ENCODE measurements around the gene CLTCL1. TPM values are rescaled to one million over a fixed set of nuclear protein-coding genes. Genes with fewer than 3 reads are reported as not detected.

The CLTCL1 gene
- total RNA-seq, 1 donor from 2014 or later: 13.5 TPM

DNA sequence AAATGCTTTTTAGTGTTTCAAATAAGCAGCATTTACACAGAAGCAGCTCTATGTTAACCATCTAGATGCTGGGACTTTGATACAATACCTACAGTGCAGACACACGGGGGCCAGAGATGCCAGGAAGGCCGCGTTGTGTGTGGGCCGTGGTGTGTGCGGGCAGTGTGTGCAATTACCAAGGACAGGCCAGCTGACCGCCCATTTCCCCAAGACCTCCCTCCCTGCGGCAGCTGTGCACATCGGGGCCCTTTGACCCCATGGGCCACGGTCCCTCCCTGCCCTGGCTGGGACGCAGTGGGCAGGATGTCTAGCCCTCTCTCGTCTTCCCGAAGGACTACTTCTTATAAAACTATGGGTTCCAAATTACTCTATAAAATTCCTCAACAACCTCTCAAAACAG is 38.4 kb downstream of the CLTCL1 start:
- peaks cover 25% of the 10 kb centered on the region for H3K36me3 Mint-ChIP-seq (ENCODE audit: low read depth, unreplicated experiment)
- no peak overlapping the region for H3K27ac Mint-ChIP-seq (ENCODE audit: unreplicated experiment)
- H3K4me1 Mint-ChIP-seq (ENCODE audit: unreplicated experiment): no peaks in the 10 kb centered on the region
- H3K4me3 Mint-ChIP-seq (ENCODE audit: unreplicated experiment): no peak overlapping the region
- no peaks in the 10 kb centered on the region for H3K9me3 Mint-ChIP-seq (ENCODE audit: unreplicated experiment)
- TF ChIP-seq, protein P1, sequence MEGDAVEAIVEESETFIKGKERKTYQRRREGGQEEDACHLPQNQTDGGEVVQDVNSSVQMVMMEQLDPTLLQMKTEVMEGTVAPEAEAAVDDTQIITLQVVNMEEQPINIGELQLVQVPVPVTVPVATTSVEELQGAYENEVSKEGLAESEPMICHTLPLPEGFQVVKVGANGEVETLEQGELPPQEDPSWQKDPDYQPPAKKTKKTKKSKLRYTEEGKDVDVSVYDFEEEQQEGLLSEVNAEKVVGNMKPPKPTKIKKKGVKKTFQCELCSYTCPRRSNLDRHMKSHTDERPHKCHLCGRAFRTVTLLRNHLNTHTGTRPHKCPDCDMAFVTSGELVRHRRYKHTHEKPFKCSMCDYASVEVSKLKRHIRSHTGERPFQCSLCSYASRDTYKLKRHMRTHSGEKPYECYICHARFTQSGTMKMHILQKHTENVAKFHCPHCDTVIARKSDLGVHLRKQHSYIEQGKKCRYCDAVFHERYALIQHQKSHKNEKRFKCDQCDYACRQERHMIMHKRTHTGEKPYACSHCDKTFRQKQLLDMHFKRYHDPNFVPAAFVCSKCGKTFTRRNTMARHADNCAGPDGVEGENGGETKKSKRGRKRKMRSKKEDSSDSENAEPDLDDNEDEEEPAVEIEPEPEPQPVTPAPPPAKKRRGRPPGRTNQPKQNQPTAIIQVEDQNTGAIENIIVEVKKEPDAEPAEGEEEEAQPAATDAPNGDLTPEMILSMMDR (IDR thresholded peaks at IDR 0.05; ENCODE audit: unreplicated experiment): no peak
- H3K27me3 Mint-ChIP-seq (ENCODE audit: unreplicated experiment): no peaks in the 10 kb centered on the region
- no peak for DNase-seq (ENCODE audit: low spot score)

DNA sequence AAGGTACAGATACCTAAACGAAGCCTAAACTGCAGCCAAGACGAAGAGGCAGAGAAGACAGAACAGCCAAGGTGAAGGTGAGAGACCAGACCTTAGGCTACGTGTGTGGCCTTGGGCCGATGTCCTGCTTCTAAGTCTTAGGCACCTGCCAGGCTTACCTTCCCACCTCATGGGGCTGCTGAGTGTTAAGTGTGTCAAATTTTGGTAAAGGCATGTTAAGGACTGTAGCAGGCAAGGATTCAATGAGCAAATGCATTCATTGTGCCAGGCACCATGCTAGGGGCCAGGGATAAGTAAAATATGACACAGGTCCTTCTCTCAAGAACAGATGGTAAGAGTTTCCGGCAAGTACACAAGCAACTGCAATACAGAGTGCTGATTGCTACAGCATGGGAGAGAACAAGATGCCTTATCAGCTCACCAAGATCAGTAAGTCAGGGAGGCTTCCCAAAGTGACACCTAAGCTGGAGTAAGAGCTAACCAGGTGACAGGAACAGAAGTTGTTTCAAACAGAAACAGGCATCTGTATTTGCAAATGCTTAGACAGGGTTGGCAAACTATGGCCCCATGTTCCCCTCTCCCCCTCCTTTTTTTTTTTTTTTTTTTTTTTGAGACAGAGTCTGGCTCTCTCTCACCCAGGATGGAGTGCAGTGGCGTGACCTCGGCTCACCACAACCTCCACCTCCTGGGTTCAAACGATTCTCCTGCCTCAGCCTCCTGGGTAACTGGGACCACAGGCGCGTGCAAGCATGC is 46.7 kb downstream of the CLTCL1 start:
- no peaks in the 10 kb centered on the region for H3K9me3 Mint-ChIP-seq (ENCODE audit: unreplicated experiment)
- H3K4me3 Mint-ChIP-seq (ENCODE audit: unreplicated experiment): no peak overlapping the region
- H3K27me3 Mint-ChIP-seq (ENCODE audit: unreplicated experiment): peaks cover 2% of the 10 kb centered on the region
- TF ChIP-seq, protein P1 (IDR thresholded peaks at IDR 0.05; ENCODE audit: unreplicated experiment): no peak
- no peak overlapping the region for H3K27ac Mint-ChIP-seq (ENCODE audit: unreplicated experiment)
- no peak for DNase-seq (ENCODE audit: low spot score)
- H3K36me3 Mint-ChIP-seq (ENCODE audit: low read depth, unreplicated experiment): peaks cover 11% of the 10 kb centered on the region
- no peaks in the 10 kb centered on the region for H3K4me1 Mint-ChIP-seq (ENCODE audit: unreplicated experiment)

DNA sequence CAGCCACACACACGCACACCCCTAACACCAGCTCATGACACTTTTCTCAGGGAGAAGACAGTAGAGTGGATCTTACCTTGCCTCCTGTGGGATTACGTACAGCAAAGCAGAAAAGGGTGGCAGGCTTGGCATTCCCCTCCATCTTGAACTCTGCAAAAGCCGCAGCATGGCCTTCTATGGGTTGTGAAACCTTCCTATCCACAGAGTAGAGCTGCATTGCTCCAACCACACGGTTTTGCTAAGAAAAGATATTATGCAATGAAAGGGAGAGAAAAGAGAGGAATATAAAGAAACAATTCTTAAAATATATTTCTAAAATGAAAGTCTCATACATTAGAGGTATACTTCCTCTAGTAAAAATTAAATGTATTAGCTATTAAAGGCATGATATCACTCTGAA is 48.8 kb downstream of the CLTCL1 start:
- H3K9me3 Mint-ChIP-seq (ENCODE audit: unreplicated experiment): no peaks in the 10 kb centered on the region
- H3K27me3 Mint-ChIP-seq (ENCODE audit: unreplicated experiment): peaks cover 2% of the 10 kb centered on the region
- no peak overlapping the region for H3K27ac Mint-ChIP-seq (ENCODE audit: unreplicated experiment)
- H3K4me3 Mint-ChIP-seq (ENCODE audit: unreplicated experiment): no peak overlapping the region
- peaks cover 6% of the 10 kb centered on the region for H3K36me3 Mint-ChIP-seq (ENCODE audit: low read depth, unreplicated experiment)
- TF ChIP-seq, protein P1 (IDR thresholded peaks at IDR 0.05; ENCODE audit: unreplicated experiment): no peak
- no peaks in the 10 kb centered on the region for H3K4me1 Mint-ChIP-seq (ENCODE audit: unreplicated experiment)
- no peak for DNase-seq (ENCODE audit: low spot score)

DNA sequence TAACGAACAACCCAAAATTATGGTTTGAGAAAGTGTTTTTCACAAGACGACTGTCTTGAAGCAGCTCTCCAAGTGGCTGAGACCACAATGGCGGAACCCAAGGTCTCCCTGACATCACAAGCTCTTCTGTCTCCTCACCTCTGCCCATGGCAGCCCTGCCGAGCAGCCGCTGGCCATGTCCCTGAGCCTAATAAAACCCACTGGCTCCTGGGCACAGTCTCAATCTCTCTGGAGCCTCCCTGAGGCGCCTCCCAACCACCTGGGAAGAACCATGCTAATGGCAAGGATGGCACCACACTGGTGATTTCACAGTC is 50.0 kb downstream of the CLTCL1 start:
- Mint-ChIP-seq H3K9me3 (ENCODE audit: unreplicated experiment) (no peaks in the 10 kb centered on the region), H3K4me3 (ENCODE audit: unreplicated experiment) (no peak overlapping the region), H3K27ac (ENCODE audit: unreplicated experiment) (no peak overlapping the region), H3K4me1 (ENCODE audit: unreplicated experiment) (no peaks in the 10 kb centered on the region), H3K27me3 (ENCODE audit: unreplicated experiment) (peaks cover 3% of the 10 kb centered on the region), H3K36me3 (ENCODE audit: low read depth, unreplicated experiment) (peaks cover 6% of the 10 kb centered on the region)
- no peak for DNase-seq (ENCODE audit: low spot score)
- TF ChIP-seq, protein P1 (IDR thresholded peaks at IDR 0.05; ENCODE audit: unreplicated experiment): no peak

DNA sequence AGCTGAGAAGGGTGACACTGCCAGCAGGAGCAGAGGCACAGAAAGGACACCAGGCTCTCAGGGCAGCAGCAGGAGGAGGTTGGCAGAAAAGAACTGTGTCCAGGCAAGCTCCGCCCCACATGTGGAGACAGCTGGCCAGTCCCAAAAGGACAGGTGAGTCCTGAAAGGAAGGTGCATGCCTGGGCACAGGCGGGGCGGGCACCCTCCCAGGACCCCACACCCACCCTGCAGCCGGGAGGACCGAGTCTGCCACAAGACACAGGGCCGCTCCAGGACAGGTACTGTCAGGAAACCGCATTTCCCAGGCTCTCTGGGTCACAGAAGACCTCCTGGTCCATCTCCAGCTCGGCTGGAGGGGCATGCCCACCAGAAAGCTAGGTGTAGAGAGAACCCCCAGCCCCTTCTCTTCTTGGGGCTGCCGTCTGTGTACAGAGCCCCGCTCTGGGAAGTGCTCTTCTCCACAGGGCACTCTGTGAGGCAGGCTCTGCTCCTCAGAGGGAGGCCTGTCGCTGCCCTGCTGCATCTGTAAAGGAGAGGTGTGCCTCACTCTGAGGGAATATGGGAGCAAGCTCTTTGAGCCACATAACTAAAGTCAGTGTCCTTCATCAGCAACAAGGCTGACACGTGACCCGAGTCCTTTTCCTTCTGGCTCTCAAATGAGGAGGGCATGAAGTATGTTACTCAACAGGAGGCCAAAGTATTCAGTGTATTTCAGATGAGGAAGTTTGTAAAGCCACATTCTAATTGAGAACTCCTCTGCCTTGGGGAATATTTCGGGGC is 50.5 kb downstream of the CLTCL1 start:
- TF ChIP-seq, protein P1 (IDR thresholded peaks at IDR 0.05; ENCODE audit: unreplicated experiment): no peak
- peak overlapping the region; percentile 42 for H3K4me3 Mint-ChIP-seq (ENCODE audit: unreplicated experiment)
- no peak for DNase-seq (ENCODE audit: low spot score)
- H3K9me3 Mint-ChIP-seq (ENCODE audit: unreplicated experiment): no peaks in the 10 kb centered on the region
- H3K27ac Mint-ChIP-seq (ENCODE audit: unreplicated experiment): no peak overlapping the region
- peaks cover 6% of the 10 kb centered on the region for H3K36me3 Mint-ChIP-seq (ENCODE audit: low read depth, unreplicated experiment)
- peaks cover 3% of the 10 kb centered on the region for H3K27me3 Mint-ChIP-seq (ENCODE audit: unreplicated experiment)
- H3K4me1 Mint-ChIP-seq (ENCODE audit: unreplicated experiment): no peaks in the 10 kb centered on the region

Measured in endothelial cell (in vitro differentiated cells).